ENCODE measurements around the gene DPCD. TPM values are rescaled to one million over a fixed set of nuclear protein-coding genes. Genes with fewer than 3 reads are reported as not detected.
A peak's percentile ranks its signal among the peaks of the same experiment; 100 is the strongest.

DPCD gene
- total RNA-seq, 1 donor = 46.3 TPM

DNA sequence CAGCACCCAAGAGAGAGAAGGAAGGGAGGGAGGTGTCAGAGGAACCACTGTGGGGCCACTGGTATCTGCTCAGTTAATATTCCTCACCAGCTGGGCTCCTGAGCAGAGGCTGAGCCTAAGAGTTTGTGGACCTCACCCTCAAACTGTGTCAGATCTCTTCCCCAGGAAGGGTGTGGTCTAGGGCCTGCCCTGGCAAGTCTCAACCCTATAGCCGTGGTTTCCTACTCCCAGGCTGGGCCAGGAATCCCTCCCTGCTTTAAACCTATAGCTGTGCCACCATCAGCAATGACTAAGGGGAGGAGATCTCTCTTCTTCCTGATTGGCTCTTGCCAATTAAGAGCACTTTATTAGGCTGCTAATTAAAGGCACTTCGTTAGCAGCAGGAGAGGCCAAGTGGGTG is 29.9 kb upstream of the DPCD start:
- TF ChIP-seq, protein P1, sequence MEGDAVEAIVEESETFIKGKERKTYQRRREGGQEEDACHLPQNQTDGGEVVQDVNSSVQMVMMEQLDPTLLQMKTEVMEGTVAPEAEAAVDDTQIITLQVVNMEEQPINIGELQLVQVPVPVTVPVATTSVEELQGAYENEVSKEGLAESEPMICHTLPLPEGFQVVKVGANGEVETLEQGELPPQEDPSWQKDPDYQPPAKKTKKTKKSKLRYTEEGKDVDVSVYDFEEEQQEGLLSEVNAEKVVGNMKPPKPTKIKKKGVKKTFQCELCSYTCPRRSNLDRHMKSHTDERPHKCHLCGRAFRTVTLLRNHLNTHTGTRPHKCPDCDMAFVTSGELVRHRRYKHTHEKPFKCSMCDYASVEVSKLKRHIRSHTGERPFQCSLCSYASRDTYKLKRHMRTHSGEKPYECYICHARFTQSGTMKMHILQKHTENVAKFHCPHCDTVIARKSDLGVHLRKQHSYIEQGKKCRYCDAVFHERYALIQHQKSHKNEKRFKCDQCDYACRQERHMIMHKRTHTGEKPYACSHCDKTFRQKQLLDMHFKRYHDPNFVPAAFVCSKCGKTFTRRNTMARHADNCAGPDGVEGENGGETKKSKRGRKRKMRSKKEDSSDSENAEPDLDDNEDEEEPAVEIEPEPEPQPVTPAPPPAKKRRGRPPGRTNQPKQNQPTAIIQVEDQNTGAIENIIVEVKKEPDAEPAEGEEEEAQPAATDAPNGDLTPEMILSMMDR (IDR thresholded peaks at IDR 0.05; ENCODE audit: insufficient read depth, low read length) = no peak
- no peak overlapping the region for H3K4me3 ChIP-seq (ENCODE audit: low read depth, low read length)
- DNase-seq (ENCODE audit: low read depth) = peak; percentile 31

DNA sequence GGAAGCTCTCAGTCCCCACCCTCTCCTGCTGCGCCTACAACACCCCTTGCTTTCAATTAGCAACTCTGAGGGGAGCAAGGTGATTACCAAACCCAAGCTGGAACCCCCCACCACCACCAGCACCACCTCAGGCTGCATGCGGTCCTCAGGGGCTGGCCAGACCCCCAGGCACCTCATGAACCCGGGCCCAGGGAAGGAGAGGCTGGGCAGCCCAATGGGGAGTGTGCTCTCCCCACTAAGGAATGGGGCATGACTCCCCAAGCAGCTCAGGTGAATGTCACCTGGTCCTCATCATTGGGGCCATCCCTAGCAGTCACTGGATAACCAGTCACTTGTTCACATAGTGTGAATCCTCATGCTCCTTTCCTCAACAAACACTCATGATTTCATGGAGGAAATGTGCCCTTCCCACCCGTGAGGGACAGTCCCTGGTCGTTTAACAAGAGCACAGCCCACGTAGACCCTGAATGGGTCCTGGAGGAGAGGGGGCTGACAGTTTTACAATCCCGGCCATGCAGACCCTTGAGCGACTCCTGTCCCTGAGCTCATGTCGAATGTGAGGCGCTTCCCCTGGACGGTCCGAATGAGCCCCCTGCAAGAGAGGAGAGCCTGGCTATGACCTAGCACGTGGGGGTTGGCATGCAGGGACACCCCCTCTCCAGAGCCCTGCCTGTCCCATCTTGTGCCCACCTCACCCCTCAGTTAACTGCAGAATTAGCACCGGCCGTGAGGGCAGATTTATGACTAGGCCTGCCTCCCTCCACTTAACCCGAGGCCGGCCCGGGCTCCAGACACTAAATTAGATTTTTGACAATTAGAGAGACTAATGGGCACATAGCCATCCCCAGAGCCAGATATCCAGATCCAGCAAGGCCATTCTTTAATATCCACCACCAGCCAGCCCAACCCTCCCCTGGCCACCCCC is 29.2 kb upstream of the DPCD start:
- no peak overlapping the region for H3K4me3 ChIP-seq (ENCODE audit: low read depth, low read length)
- no peak for DNase-seq (ENCODE audit: low read depth)
- TF ChIP-seq, protein P1 (IDR thresholded peaks at IDR 0.05; ENCODE audit: insufficient read depth, low read length) = no peak

DNA sequence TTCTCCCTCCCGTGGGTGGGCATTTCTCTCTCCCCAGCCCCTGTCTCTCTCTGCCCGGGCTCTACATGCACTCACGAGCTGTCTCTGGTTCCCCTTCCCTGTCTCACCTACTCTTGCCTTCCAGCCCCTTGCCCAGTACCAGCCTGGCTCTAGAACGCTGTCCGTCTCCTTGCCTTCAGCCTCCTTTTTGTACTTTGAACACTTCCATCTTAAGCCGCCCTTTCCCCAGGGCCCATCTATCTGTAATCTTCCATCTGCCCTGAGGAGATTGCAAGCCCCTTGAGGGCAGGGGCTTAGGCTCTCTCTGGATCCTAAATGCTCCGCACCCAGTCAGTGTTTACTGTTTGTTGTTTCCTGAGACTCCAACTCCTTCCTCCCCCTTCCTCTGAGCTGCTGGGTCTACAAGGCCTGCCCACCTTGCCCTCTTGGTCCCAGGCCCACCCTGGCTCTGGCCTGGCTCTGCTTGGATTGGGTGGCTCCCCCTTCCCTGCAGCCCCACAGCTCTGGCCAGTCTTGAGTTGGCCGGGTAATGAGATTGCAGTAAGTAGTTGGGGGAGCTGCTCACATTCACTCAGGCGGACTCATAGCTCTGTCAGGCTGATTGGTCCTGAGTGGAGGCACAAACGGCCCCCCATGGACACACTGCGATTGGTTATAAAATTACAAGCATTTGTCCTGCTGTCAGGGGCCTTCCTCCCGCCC is 28.4 kb upstream of the DPCD start:
- DNase-seq (ENCODE audit: low read depth) = no peak
- H3K4me3 ChIP-seq (ENCODE audit: low read depth, low read length) = no peak overlapping the region
- TF ChIP-seq, protein P1 (IDR thresholded peaks at IDR 0.05; ENCODE audit: insufficient read depth, low read length) = no peak

DNA sequence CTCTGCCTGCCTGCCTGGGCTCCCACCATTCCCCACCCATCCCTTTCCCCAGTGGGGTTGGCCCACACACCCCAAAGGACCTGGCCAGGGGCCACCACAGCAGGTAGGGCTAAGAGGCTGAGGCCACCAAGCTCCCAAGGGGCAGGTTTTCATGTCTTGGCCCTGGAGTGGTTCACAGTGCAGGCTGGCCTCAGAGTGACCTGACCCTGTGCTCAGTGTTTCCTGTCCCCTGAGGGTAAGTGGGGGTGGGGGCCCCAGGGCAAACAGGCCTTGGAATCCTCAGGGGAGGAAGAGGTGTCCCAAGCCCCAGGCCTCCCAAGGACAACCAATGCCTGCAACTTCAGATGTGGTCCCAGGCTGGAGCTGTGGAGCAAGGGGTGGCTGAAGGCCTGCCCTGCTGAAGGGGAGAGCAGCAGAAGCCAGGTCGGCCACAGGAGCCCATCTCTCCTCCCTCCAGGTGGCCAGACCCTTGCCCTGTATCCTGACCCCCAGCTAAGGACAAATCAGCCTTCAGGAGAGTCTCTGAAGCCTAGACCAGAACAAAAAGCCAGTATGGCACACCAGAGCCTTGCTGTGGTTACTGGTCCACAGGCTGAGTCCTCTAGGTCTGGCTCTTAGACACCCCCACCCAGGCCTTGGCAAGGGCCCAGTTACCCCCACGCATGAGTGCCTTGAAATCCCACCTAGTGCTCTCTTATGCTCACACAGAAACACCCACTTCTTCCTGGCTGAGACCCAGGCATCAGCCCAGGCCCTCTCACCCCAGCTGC is 27.6 kb upstream of the DPCD start:
- H3K4me3 ChIP-seq (ENCODE audit: low read depth, low read length) = no peak overlapping the region
- TF ChIP-seq, protein P1 (IDR thresholded peaks at IDR 0.05; ENCODE audit: insufficient read depth, low read length) = no peak
- no peak for DNase-seq (ENCODE audit: low read depth)

DNA sequence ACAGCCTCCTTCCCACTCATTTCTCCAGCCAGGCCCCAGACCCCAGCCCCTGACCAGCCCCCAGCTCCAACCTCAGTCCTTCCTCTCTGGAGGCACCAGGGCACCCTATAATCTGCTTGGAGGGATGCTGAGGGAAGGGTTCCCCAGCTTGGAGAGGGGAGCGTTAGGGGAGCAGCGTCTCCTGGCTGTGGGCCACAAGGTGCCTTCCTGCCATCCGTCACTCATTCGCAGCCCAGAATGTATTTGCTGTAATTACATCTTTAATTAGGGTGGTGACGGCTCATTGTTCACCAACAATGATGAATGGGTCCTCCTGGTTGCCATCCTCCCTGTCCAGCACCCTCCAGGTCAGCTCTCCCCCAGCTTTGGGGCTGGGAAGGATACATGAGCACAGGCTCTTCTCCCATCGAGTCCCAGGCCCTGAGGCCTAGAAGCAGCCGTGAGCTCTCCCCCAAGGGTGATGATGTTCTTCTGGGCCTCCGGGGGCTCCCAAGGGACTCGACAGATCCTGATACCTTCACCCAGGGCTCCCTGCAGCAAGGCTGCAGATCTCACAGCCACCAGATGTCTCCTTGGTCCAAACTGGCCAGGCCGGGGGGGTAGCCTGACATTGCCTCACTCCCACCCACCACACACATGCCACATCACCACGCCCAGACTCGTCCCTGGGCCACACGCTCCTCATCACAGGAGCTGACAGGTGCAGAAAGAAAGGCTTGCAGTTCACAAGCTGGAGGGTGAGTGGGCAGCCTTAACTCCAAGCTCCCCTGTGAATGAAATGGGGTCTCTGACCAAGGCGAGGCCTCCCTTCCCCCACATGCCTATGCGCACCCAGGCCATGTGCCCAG is 26.8 kb upstream of the DPCD start:
- H3K4me3 ChIP-seq (ENCODE audit: low read depth, low read length) = no peak overlapping the region
- no peak for DNase-seq (ENCODE audit: low read depth)
- TF ChIP-seq, protein P1 (IDR thresholded peaks at IDR 0.05; ENCODE audit: insufficient read depth, low read length) = no peak

DNA sequence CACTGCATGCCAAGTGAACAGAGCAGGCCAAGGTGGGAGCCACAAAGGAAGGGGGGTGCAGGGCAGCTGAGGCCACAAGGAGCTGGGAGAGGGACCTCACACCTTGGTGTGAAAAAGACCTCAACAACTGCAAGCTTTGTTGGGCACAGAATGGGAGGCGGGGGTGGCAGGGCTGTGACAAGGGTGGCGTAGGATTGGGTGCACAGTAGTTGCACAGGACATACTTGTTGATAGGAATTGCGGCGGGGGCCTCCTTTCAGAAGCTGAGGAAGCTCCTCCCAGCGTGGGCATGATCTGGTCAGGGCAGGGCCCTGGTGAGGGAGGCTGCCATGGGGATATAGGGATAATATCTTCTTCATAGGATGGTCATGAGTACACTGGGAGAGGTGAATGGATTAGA is 25.9 kb upstream of the DPCD start:
- DNase-seq (ENCODE audit: low read depth) = no peak
- TF ChIP-seq, protein P1 (IDR thresholded peaks at IDR 0.05; ENCODE audit: insufficient read depth, low read length) = no peak
- H3K4me3 ChIP-seq (ENCODE audit: low read depth, low read length) = no peak overlapping the region
